Immature natural killer cell (primary cell): ENCODE measurements around the gene PSKH1. TPM values are rescaled to one million over a fixed set of nuclear protein-coding genes. Genes with fewer than 3 reads are reported as not detected.

Source experiments
- DNase-seq, 3 donors: peaks; one replicate each; pipeline ENCODE4 v3.0.0; 2022; ENCODE audit warnings: mixed read lengths in 1 of 3
- H3K27ac Mint-ChIP-seq, 6 donors: one replicate each; pipeline ENCODE4 v1.8.0; 2020; ENCODE audit warnings: mixed read lengths in 6 of 6, mild to moderate bottlenecking in 5 of 6, inconsistent platforms in 4 of 6, moderate library complexity in 3 of 6
- H3K27me3 Mint-ChIP-seq, 3 donors: one replicate each; pipeline ENCODE4 v1.8.0; 2020 to 2021; ENCODE audit warnings: low read depth in 3 of 3, mild to moderate bottlenecking in 3 of 3, mixed read lengths in 3 of 3, moderate library complexity in 3 of 3, inconsistent platforms in 1 of 3
- H3K36me3 Mint-ChIP-seq, 3 donors: one replicate each; pipeline ENCODE4 v1.8.0; 2020; ENCODE audit warnings: mixed read lengths in 3 of 3, inconsistent platforms in 2 of 3, mild to moderate bottlenecking in 2 of 3
- H3K4me1 Mint-ChIP-seq, 2 donors: one replicate each; pipeline ENCODE4 v1.8.0; 2020; ENCODE audit warnings: inconsistent platforms in 2 of 2, mild to moderate bottlenecking in 2 of 2, mixed read lengths in 2 of 2, moderate library complexity in 1 of 2
- H3K4me3 Mint-ChIP-seq, 5 donors: one replicate each; pipeline ENCODE4 v1.8.0; 2020; ENCODE audit warnings: mild to moderate bottlenecking in 5 of 5, mixed read lengths in 5 of 5, inconsistent platforms in 3 of 5, moderate library complexity in 3 of 5
- H3K9me3 Mint-ChIP-seq, 6 donors: one replicate each; pipeline ENCODE4 v1.8.0; 2020; ENCODE audit warnings: mild to moderate bottlenecking in 6 of 6, mixed read lengths in 6 of 6, inconsistent platforms in 4 of 6, moderate library complexity in 3 of 6
- polyA plus RNA-seq, 3 donors: library from polyadenylated mRNA; unstranded; fragments of 300-500 nt; fragmentation: Illumina TruSeq; gene quantifications; one replicate each; pipeline ENCODE4 v1.2.3, GENCODE V29; 2021

PSKH1 gene
- polyA plus RNA-seq, 3 donors from 2014 or later: 16.4 to 40.6 (median 21.7) TPM

GRCh38 chr16:67944690-67945391 is 51.8 kb downstream of the PSKH1 start:
- no peak overlapping the region for H3K27ac Mint-ChIP-seq
- H3K27me3 Mint-ChIP-seq: peaks cover 0 to 4% (median 0%) of the 10 kb centered on the region in 3 donors
- DNase-seq: no peak
- H3K36me3 Mint-ChIP-seq: no peaks in the 10 kb centered on the region
- peaks cover 18% of the 10 kb centered on the region in 2 donors for H3K4me1 Mint-ChIP-seq
- no peak overlapping the region for H3K4me3 Mint-ChIP-seq
- H3K9me3 Mint-ChIP-seq: no peaks in the 10 kb centered on the region

GRCh38 chr16:67945392-67945933 is 52.4 kb downstream of the PSKH1 start:
- H3K4me3 Mint-ChIP-seq: no peak overlapping the region
- DNase-seq: no peak
- no peaks in the 10 kb centered on the region for H3K36me3 Mint-ChIP-seq
- peaks cover 0 to 3% (median 0%) of the 10 kb centered on the region in 3 donors for H3K27me3 Mint-ChIP-seq
- H3K27ac Mint-ChIP-seq: no peak overlapping the region
- peaks cover 11 to 12% of the 10 kb centered on the region in 2 donors for H3K4me1 Mint-ChIP-seq
- H3K9me3 Mint-ChIP-seq: no peaks in the 10 kb centered on the region

GRCh38 chr16:67946128-67946569 is 53.1 kb downstream of the PSKH1 start:
- no peaks in the 10 kb centered on the region for H3K36me3 Mint-ChIP-seq
- H3K27ac Mint-ChIP-seq: no peak overlapping the region
- H3K4me3 Mint-ChIP-seq: no peak overlapping the region
- no peak for DNase-seq
- H3K9me3 Mint-ChIP-seq: no peaks in the 10 kb centered on the region
- peaks cover 9 to 10% of the 10 kb centered on the region in 2 donors for H3K4me1 Mint-ChIP-seq
- H3K27me3 Mint-ChIP-seq: peaks cover 0 to 3% (median 0%) of the 10 kb centered on the region in 3 donors

GRCh38 chr16:67946966-67947558 is 54.0 kb downstream of the PSKH1 start:
- Mint-ChIP-seq H3K4me1 (peaks cover 2% of the 10 kb centered on the region in 2 donors), H3K27ac (no peak overlapping the region), H3K36me3 (no peaks in the 10 kb centered on the region), H3K27me3 (peaks cover 0 to 1% (median 0%) of the 10 kb centered on the region in 3 donors), H3K4me3 (no peak overlapping the region), H3K9me3 (no peaks in the 10 kb centered on the region)
- DNase-seq: no peak

- no peaks in the 10 kb centered on the region for H3K36me3 Mint-ChIP-seq
- H3K4me1 Mint-ChIP-seq: no peaks in the 10 kb centered on the region
- no peak overlapping the region for H3K27ac Mint-ChIP-seq
- H3K27me3 Mint-ChIP-seq: peaks cover 0 to 1% (median 0%) of the 10 kb centered on the region in 3 donors
- H3K9me3 Mint-ChIP-seq: no peaks in the 10 kb centered on the region
- no peak for DNase-seq
- H3K4me3 Mint-ChIP-seq: no peak overlapping the region
These were observed 55.0 kb downstream of the PSKH1 start for GRCh38 chr16:67948015-67948414.

GRCh38 chr16:67949645-67950044 is 56.6 kb downstream of the PSKH1 start:
- no peak for DNase-seq
- H3K36me3 Mint-ChIP-seq: no peaks in the 10 kb centered on the region
- H3K27ac Mint-ChIP-seq: no peak overlapping the region
- H3K4me1 Mint-ChIP-seq: no peaks in the 10 kb centered on the region
- H3K27me3 Mint-ChIP-seq: peaks cover 0 to 1% (median 0%) of the 10 kb centered on the region in 3 donors
- no peak overlapping the region for H3K4me3 Mint-ChIP-seq
- H3K9me3 Mint-ChIP-seq: no peaks in the 10 kb centered on the region

GRCh38 chr16:67950335-67950843 is 57.3 kb downstream of the PSKH1 start:
- DNase-seq: no peak
- Mint-ChIP-seq H3K4me1 (no peaks in the 10 kb centered on the region), H3K27ac (no peak overlapping the region), H3K9me3 (no peaks in the 10 kb centered on the region), H3K36me3 (no peaks in the 10 kb centered on the region), H3K27me3 (peaks cover 0 to 1% (median 0%) of the 10 kb centered on the region in 3 donors), H3K4me3 (no peak overlapping the region)

GRCh38 chr16:67951485-67951884 is 58.4 kb downstream of the PSKH1 start:
- no peak overlapping the region for H3K27ac Mint-ChIP-seq
- H3K27me3 Mint-ChIP-seq: peaks cover 0 to 1% (median 0%) of the 10 kb centered on the region in 3 donors
- H3K9me3 Mint-ChIP-seq: no peaks in the 10 kb centered on the region
- no peaks in the 10 kb centered on the region for H3K4me1 Mint-ChIP-seq
- no peak overlapping the region for H3K4me3 Mint-ChIP-seq
- no peak for DNase-seq
- no peaks in the 10 kb centered on the region for H3K36me3 Mint-ChIP-seq

GRCh38 chr16:67953641-67954375 is 60.8 kb downstream of the PSKH1 start:
- no peak for DNase-seq
- Mint-ChIP-seq H3K36me3 (peaks cover 0 to 4% (median 0%) of the 10 kb centered on the region in 3 donors), H3K27me3 (no peaks in the 10 kb centered on the region), H3K9me3 (no peaks in the 10 kb centered on the region), H3K27ac (peak overlapping the region in 1 of 6 donors; percentile 25), H3K4me1 (no peaks in the 10 kb centered on the region), H3K4me3 (no peak overlapping the region)

GRCh38 chr16:67954421-67955196 is 61.6 kb downstream of the PSKH1 start:
- H3K36me3 Mint-ChIP-seq: peaks cover 0 to 4% (median 0%) of the 10 kb centered on the region in 3 donors
- H3K4me1 Mint-ChIP-seq: no peaks in the 10 kb centered on the region
- no peaks in the 10 kb centered on the region for H3K27me3 Mint-ChIP-seq

GRCh38 chr16:67957622-67958021 is 64.6 kb downstream of the PSKH1 start:
- Mint-ChIP-seq H3K4me3 (no peak overlapping the region), H3K27me3 (no peaks in the 10 kb centered on the region), H3K36me3 (peaks cover 0 to 13% (median under 1%) of the 10 kb centered on the region in 3 donors), H3K27ac (no peak overlapping the region), H3K9me3 (no peaks in the 10 kb centered on the region), H3K4me1 (no peaks in the 10 kb centered on the region)
- no peak for DNase-seq

More at GRCh38 chr16:67954421-67955196, 61.6 kb downstream of the PSKH1 start:
- no peak overlapping the region for H3K4me3 Mint-ChIP-seq
- H3K27ac Mint-ChIP-seq: no peak overlapping the region
- DNase-seq: no peak
- H3K9me3 Mint-ChIP-seq: no peaks in the 10 kb centered on the region

GRCh38 chr16:67959536-67960329 is 66.7 kb downstream of the PSKH1 start:
- H3K9me3 Mint-ChIP-seq: no peaks in the 10 kb centered on the region
- no peaks in the 10 kb centered on the region for H3K4me1 Mint-ChIP-seq
- no peaks in the 10 kb centered on the region for H3K27me3 Mint-ChIP-seq
- no peak overlapping the region for H3K4me3 Mint-ChIP-seq
- no peak overlapping the region for H3K27ac Mint-ChIP-seq
- DNase-seq: no peak
- H3K36me3 Mint-ChIP-seq: peaks cover 0 to 13% (median 4%) of the 10 kb centered on the region in 3 donors
